Esophagus squamous epithelium (tissue), 5 donors: ENCODE measurements around the gene ATP8B4. TPM values are rescaled to one million over a fixed set of nuclear protein-coding genes. Genes with fewer than 3 reads are reported as not detected.

ENCODE experiments used
- DNase-seq: peaks from one replicate; lab custom pipeline; 2025; lab: John Stamatoyannopoulos, UW
- H3K27ac ChIP-seq, 4 donors: fragments of 200-600 bp; sonication (generic); one replicate each; pipeline ENCODE4 v1.5.1; 2016 to 2019; ENCODE audit warnings: mild to moderate bottlenecking in 1 of 4
- H3K27me3 ChIP-seq, 4 donors: fragments of 200-600 bp; sonication (generic); 1 replicate in 3 of 4; 2 replicates in 1 of 4; pipeline versions ENCODE4 v1.5.1 to v1.6.0; 2017 to 2021; ENCODE audit warnings: antibody characterized with exemption in 1 of 4
- H3K36me3 ChIP-seq, 3 donors: fragments of 200-600 bp; sonication (generic); one replicate each; pipeline ENCODE4 v1.5.1; 2016 to 2019
- H3K4me1 ChIP-seq, 3 donors: fragments of 200-600 bp; sonication (generic); one replicate each; pipeline ENCODE4 v1.5.1; 2017 to 2019
- H3K4me3 ChIP-seq, 4 donors: fragments of 200-600 bp; sonication (generic); 1 replicate in 3 of 4; 2 replicates in 1 of 4; pipeline ENCODE4 v1.5.1; 2016 to 2019; ENCODE audit warnings: mild to moderate bottlenecking in 2 of 4, moderate library complexity in 1 of 4
- H3K9me3 ChIP-seq, 3 donors: fragments of 200-600 bp; sonication (generic); one replicate each; pipeline ENCODE4 v1.5.1; 2016 to 2019
- CTCF ChIP-seq, 6 experiments: fragments of 450-650 bp in 4 of 6; fragments of 200-600 bp in 2 of 6; sonication (generic) in 2 of 6; IDR thresholded peaks; one replicate each; pipeline ENCODE4 v1.5.1; 2016 to 2019; ENCODE audit warnings: antibody characterized with exemption in 6 of 6, mild to moderate bottlenecking in 4 of 6, moderate library complexity in 4 of 6
- POLR2A ChIP-seq, 4 donors: fragments of 450-650 bp; IDR thresholded peaks; one replicate each; pipeline ENCODE4 v1.6.1; 2017; ENCODE audit warnings: antibody characterized with exemption in 4 of 4, mild to moderate bottlenecking in 4 of 4, moderate library complexity in 3 of 4
- WGBS, 2 donors: methylation state at CpG; one replicate each; pipeline ENCODE4 v1.1.5; 2018; 5-methylcytosine and 5-hydroxymethylcytosine counted together
- intact Hi-C: fragments of 100-400 bp; cut with DNase I; formaldehyde crosslinking; loops from one replicate; pipeline ENCODE4 v1.15.0; 2022
- total RNA-seq, 4 donors: library from RNA; depleted of rRNA; stranded (reverse); fragments of >200 nt; gene quantifications; one replicate each; pipeline ENCODE4 v1.1.0, GENCODE V29; 2016
- donor health status: DM: yes; HTN: yes; CAD: no.

ATP8B4 gene
- total RNA-seq, 4 donors from 2014 or later: 0.97 to 6.7 (median 2.9) TPM

GRCh38 chr15:50018491-50018890, 100.5 kb downstream of the ATP8B4 start:
- TF ChIP-seq CTCF (IDR thresholded peaks at IDR 0.05) (no peak), POLR2A (IDR thresholded peaks at IDR 0.05) (no peak)
- no peaks in the 10 kb centered on the region for H3K4me1 ChIP-seq
- H3K9me3 ChIP-seq: no peaks in the 10 kb centered on the region
- no peak for DNase-seq
- H3K27ac ChIP-seq: no peak overlapping the region
- no peaks in the 10 kb centered on the region for H3K27me3 ChIP-seq
- WGBS, 2 donors: 86 to 90% methylated on average over 5 of the region's 5 CpGs
- intact Hi-C loops: no loop called here
- no peak overlapping the region for H3K4me3 ChIP-seq
- H3K36me3 ChIP-seq: no peaks in the 10 kb centered on the region

DNA sequence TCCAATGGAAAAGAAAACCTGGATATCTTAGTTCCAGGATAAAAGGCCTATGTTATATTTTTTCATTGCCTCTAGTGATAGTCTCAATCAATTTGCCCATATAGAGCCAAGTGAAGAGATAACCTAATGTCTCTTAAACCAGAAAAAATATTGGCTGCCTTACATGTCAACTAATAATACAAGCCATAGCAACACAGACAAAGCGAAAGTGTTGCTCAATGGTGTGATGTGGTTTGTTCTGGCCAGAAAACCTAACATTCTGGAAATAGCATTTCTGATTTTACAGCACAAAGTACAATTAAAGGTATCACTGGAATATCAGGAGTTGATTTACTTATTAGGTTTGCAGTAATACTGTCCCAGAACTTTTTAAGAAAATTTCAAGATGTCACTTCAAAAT, 101.5 kb downstream of the ATP8B4 start:
- no peak for TF ChIP-seq POLR2A (IDR thresholded peaks at IDR 0.05)
- TF ChIP-seq CTCF (IDR thresholded peaks at IDR 0.05): no peak
- no peaks in the 10 kb centered on the region for H3K4me1 ChIP-seq
- H3K27me3 ChIP-seq: no peaks in the 10 kb centered on the region
- intact Hi-C loops: no loop called here
- H3K36me3 ChIP-seq: no peaks in the 10 kb centered on the region
- WGBS, 2 donors: 30 to 41% methylated on average over 1 of the region's 1 CpG
- no peaks in the 10 kb centered on the region for H3K9me3 ChIP-seq
- DNase-seq: no peak
- H3K27ac ChIP-seq: no peak overlapping the region
- H3K4me3 ChIP-seq: no peak overlapping the region

GRCh38 chr15:50016951-50017350, 102.1 kb downstream of the ATP8B4 start:
- Histone ChIP-seq H3K4me3 (no peak overlapping the region), H3K4me1 (no peaks in the 10 kb centered on the region), H3K27me3 (no peaks in the 10 kb centered on the region), H3K36me3 (no peaks in the 10 kb centered on the region), H3K9me3 (no peaks in the 10 kb centered on the region), H3K27ac (no peak overlapping the region)
- DNase-seq: no peak
- WGBS, 2 donors: 64 to 81% methylated on average over 2 of the region's 2 CpGs
- intact Hi-C loops: no loop called here
- no peak for TF ChIP-seq CTCF (IDR thresholded peaks at IDR 0.05)
- TF ChIP-seq POLR2A (IDR thresholded peaks at IDR 0.05): no peak

- no peak overlapping the region for H3K27ac ChIP-seq
- no peaks in the 10 kb centered on the region for H3K9me3 ChIP-seq
- no peak for TF ChIP-seq CTCF (IDR thresholded peaks at IDR 0.05)
- no peak for TF ChIP-seq POLR2A (IDR thresholded peaks at IDR 0.05)
- no peaks in the 10 kb centered on the region for H3K36me3 ChIP-seq
- no peaks in the 10 kb centered on the region for H3K27me3 ChIP-seq
- no peak overlapping the region for H3K4me3 ChIP-seq
- no peak for DNase-seq
- no peaks in the 10 kb centered on the region for H3K4me1 ChIP-seq
- intact Hi-C loops: no loop called here
Measured at GRCh38 chr15:50012790-50013189, 106.2 kb downstream of the ATP8B4 start.

DNA sequence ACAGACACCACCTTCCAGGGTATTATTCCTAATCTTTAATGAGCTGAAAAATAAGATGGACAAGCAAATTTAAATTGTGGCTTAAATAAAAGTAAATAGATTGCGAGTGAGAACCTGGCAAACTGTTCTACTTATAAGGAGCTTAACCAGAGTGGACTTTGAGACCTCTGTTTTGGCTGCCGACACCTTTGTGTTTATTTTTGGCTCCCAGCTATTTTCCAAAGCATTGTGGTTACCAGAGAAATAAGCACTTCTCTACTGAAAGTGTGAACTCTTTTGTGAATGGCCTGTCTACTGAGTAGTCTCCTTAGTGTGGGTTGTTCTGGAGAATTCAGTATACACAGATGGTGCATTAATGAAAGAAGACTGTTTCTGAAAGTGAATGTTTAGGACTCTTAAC, 109.4 kb downstream of the ATP8B4 start:
- no peaks in the 10 kb centered on the region for H3K4me1 ChIP-seq
- no peak overlapping the region for H3K27ac ChIP-seq
- no peak for DNase-seq
- H3K4me3 ChIP-seq: no peak overlapping the region
- no peaks in the 10 kb centered on the region for H3K27me3 ChIP-seq
- no peaks in the 10 kb centered on the region for H3K9me3 ChIP-seq
- TF ChIP-seq CTCF (IDR thresholded peaks at IDR 0.05) (no peak), POLR2A (IDR thresholded peaks at IDR 0.05) (no peak)
- no peaks in the 10 kb centered on the region for H3K36me3 ChIP-seq
- intact Hi-C loops: no loop called here
- 35 to 48% methylated on average over 2 of the region's 2 CpGs for WGBS, 2 donors
